ENCODE data around the gene DMAC2L. TPM values are rescaled to one million over a fixed set of nuclear protein-coding genes. Genes with fewer than 3 reads are reported as not detected.
"Not testable (repeated sequence)": the region's sequence is repeated elsewhere in the genome, so short reads cannot be mapped to it uniquely, and the experiment has no call there.

Gene DMAC2L
- total RNA-seq, 1 donor from 2014 or later: 15.4 TPM

DNA sequence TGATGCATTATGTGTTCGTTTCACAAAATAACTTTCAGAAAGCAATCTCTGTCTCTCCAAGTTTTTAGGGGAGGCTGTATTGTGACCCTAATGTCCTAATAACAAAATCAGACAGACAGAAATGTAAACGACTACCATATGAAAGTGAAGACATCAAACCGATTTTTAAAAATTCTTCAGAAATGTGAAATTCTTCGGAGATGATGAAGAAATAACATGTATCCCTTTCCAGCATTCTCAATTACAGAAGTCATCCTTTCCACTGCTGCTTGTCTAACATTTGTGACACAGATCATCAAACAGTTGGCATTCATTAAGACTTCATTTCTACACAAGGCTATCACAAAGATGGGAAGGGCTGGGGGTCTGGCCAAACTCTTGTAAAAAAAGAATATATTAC lies 41.0 kb downstream of the DMAC2L start:
- intact Hi-C loops (cut with micrococcal nuclease): no loop called here

DNA sequence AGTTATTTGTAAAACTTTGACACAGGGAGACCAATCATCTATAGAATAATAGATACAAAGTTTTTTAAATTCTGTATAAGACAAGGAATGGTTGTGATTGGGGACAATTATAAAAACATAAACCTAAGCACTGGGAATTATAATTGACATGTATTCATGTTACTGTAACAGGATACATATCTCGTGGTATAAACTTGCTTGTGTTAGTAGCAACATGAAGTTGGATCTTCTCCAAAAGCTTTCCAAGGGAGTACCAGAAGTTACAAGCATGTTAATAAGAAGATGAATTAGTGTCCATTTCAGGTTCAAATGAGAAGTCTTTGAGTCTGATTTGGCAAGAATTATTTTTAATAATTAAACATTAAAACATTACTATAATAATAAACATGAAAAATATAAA lies 42.4 kb downstream of the DMAC2L start:
- intact Hi-C loops (cut with micrococcal nuclease): no loop called here

DNA sequence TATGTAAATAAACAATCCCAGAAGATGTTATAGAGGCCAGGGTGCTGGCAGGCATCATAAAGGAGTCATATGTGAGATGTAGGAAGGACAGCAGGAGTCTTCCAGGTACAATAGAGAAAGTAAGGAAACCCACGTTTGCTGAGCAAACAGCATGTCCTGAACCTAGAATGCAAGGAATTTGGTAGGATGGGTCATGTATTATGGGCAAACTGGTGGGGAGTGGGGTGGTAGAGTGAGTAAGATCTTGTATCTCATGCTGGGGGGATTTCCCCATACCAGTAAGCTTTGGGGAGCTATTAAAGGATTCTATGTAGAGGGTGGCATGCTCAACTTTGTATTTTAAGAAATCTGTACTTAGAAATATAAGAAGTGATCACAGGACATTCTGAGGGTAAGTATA lies 43.6 kb downstream of the DMAC2L start:
- intact Hi-C loops (cut with micrococcal nuclease): no loop called here

DNA sequence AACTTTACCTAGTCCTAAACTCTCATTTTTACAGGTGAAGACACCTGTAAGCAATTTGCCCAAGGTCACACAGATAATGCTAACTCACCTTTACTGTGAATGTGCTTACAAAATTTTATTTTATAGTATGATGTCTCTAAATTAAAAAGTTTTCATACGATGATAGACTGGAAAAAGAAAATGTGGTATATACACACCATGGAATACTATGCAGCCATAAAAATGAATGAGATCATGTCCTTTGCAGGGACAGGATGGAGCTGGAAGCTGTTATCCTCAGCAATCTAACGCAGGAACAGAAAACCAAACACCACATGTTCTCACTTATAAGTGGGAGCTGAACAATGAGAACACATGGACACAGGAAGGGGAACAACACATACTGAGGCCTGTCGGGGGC lies 44.2 kb downstream of the DMAC2L start:
- intact Hi-C loops (cut with micrococcal nuclease): not testable (repeated sequence)

DNA sequence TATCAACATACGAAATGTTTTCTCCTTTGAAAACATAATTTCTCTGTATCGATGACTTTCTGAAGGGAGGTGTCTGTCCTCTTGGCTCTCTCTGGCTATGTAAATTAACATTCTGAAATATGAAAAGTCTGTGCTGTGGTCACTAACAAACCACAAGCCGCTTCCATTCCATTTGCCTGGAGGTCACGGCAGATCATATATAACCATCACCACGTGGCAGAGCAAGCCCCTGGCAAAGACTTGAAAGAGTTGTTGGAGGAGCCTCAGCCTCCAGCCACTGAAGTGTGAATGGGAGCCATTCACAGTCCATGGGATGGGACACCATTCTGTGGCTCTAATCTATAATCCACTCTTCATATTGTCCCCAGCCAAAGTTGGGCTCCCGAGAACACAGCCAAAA lies 45.0 kb downstream of the DMAC2L start:
- intact Hi-C loops (cut with micrococcal nuclease): no loop called here

DNA sequence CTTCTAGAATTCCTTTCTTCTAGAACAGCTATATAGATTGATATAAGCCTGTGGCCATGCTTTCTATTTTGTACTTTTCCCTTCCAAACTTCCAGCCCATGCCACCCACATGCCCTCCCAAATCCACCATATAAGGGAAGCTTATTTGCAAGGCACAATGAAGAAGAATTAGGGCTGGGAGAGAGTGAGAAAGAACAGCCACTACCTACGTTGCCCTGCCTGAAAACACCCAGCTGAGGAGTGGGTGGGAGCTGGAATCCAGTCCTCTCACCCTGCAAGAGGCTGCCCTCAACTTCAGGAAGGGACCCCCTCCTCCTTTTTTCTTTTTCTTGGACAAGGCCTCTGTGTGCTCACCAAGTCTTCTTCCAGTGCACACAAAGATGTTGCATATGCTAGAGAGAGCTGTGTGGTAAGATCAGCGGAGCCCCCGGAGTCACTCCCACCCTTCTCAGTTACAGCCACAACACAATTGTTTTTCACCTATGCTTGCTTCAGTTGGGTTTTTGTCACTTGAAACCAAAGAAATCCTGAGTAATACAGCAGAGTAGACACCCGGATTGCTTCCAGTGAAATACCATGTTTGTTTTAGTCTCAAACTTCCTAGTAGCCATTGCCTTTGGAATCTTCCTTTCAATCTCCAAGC lies 45.8 kb downstream of the DMAC2L start:
- intact Hi-C loops (cut with micrococcal nuclease): no loop called here

DNA sequence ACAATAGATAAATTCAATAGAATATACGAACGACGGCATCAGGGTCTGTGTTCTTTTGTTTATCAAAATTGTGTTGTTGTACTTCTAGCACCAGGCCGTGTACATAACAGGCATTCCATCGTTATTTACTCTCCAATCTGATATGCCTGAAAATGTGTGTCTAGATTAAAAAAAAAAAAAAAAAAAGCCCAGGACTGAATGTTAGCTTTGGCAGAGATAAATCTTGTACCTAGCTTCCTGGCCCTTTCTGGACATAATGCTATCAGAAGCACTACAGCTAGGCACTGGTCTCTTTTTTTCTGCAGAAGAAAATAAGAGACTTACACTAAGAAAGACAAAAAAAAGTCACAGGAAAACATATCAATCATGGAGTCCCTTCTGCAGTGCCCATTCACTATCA lies 47.5 kb downstream of the DMAC2L start:
- intact Hi-C loops (cut with micrococcal nuclease): loop anchor here (5.0 kb wide), 1 partner anchor 173 kb away; the partner anchor contains the start of gene MAP4K5

DNA sequence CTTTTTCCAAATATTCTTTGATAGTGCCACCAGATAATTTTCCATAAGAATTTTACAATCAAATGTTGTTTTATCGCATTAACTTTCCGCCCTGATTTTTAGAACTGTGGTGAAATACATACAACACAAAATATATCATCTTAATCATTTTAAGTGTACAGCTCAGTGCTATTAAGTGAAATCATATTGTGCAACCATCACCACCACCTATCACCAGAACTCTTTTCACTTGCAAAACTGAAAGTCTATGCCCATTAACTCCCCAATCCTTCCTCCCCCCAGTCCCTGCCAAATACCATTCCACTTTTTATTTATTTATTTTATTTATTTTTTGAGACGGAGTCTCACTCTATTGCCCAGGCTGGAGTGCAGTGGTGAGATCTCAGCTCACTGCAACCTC lies 48.0 kb downstream of the DMAC2L start:
- intact Hi-C loops (cut with micrococcal nuclease): loop anchor here (5.0 kb wide), 1 partner anchor 172 kb away; the partner anchor contains the start of gene MAP4K5

DNA sequence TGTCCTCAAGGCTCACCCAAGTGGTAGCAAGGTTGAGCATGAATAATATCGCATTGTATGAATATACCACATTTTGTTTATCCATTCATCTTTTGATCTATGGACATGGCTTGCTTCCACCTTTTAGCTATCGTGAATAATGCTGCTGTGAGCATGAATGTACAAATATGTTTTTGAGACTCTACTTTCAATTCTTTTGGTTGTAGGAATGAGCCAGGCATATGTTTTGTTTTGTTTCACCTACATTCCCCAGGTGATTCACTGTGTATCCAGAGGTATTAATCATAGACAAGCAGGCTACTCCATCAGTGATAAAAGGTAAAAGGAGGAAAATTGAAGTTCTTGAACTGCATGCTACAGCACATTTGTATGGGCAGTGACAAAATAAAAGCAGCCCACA lies 48.7 kb downstream of the DMAC2L start:
- intact Hi-C loops (cut with micrococcal nuclease): loop anchor here (5.0 kb wide), 1 partner anchor 171 kb away; the partner anchor contains the start of gene MAP4K5

DNA sequence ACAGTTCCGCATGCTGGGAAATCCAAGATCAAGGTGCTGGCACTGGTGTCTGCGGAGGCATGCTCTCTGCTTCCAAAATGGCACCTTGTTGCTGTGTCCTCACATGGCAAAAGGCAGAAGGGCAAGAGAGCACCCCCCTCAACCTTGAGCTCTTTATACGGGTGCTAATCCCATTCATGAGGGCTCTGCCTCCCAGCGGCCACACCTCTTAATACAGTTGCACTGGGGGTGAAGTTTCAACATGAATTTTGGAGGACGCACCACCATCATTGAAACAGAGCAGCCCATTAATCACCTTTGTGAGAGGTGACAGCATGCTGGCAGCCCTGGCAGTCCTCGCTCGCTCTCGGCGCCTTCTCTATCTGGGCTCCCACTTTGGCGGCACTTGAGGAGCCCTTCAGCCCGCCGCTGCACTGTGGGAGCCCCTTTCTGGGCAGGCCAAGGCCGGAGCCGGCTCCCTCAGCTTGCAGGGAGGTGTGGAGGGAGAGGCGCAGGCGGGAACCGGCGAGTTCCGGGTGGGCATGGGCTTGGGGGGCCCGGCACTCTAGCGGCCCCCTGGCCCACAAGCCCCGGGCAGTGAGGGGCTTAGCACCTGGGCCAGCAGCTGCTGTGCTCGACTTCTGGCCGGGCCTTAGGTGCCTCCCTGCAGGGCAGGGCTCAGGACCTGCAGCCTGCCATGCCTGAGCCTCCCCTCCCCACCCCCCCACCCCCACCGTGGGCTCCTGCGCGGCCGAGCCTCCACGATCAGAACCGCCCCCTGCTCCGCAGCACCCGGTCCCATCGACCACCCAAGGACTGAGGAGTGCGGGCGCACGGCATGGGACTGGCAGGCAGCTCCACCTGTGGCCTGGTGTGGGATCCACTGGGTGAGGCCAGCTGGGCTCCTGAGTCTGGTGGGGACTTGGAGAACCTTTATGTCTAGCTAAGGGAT lies 49.6 kb downstream of the DMAC2L start:
- intact Hi-C loops (cut with micrococcal nuclease): loop anchor here (2.0 to 5.0 kb wide), 2 partner anchors 35 to 171 kb away; partner anchors contain the start of genes CDKL1 and MAP4K5

DNA sequence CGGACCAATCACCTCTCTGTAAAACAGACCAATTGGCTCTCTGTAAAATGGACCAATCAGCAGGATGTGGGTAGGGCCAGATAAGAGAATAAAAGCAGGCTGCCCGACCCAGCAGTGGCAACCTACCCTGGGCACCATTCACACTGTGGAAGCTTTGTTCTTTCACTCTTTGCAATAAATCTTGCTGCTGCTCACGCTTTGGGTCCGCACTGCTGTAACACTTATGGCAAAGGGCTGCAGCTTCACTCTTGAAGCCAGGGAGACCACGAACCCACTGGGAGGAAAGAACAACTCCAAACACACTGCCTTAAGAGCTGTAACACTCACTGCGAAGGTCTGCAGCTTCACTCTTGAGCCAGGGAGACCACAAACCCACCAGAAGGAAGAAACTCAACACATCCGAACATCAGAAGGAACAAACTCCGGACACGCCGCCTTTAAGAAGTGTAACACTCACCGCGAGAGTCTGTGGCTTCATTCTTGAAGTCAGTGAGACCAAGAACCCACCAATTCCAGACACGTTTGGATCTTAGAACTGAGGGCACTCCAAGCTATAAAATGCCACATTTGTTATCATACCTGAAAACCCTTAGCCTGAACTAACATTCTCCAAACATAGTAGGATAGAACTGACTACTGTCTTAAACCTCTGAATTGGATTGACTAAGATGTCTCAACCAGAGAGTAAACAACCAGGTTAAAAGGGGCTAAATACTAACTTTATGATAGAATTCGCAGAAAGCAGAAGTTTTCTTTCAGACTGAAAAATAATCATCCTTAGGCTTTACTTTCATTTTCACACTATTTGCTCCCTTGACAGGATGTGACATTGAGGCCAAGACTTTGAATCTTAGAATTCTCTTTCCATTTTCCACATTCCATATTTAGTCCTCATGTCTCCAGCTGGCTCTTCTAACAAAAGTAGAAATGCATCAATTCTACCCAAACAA lies 50.9 kb downstream of the DMAC2L start:
- intact Hi-C loops (cut with micrococcal nuclease): loop anchor here (1.0 to 5.0 kb wide), 5 partner anchors 34 to 169 kb away; partner anchors contain the start of genes CDKL1, DMAC2L, L2HGDH and MAP4K5

DNA sequence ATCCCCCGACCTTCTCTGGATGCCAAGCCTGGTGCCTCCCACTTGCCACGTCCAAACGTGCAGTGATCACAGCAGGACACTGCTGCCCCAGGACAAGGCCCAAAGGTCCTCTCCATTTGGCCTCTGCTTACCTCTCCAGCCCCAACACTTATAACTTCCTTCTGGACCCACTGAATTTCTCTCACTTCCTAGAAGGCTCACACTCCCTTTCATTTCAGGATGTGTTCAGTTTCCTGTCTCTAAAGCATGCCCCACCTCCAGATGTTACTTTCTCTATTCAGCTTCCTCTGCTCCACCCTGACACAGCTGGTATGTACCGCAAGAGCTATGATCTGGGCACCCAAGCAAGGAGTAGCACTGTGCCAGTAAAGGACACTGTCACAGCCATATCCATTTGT lies 51.6 kb downstream of the DMAC2L start:
- intact Hi-C loops (cut with micrococcal nuclease): loop anchor here (1.0 to 5.0 kb wide), 5 partner anchors 33 to 169 kb away; partner anchors contain the start of genes CDKL1, DMAC2L, L2HGDH and MAP4K5

DNA sequence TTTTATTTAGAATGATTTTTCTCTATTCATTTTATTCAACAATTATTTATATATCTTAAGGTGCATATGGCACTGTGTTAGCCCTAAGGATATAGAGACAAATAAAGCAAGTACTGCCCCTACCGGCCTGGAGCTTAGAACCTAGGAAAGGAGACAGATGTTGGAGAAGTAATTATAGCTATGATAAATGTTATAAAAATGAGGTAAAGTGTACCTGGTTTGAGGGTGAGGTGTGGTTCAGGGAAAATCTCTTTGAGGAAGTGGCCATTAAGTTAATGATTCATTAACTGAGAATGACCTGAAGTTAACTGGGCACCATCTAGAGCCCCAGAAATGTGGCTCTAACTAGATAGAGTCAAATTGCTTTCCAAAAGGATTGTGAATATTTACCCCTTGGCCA lies 52.7 kb downstream of the DMAC2L start:
- intact Hi-C loops (cut with micrococcal nuclease): loop anchor here (5.0 kb wide), 1 partner anchor 168 kb away; the partner anchor contains the start of gene MAP4K5

DNA sequence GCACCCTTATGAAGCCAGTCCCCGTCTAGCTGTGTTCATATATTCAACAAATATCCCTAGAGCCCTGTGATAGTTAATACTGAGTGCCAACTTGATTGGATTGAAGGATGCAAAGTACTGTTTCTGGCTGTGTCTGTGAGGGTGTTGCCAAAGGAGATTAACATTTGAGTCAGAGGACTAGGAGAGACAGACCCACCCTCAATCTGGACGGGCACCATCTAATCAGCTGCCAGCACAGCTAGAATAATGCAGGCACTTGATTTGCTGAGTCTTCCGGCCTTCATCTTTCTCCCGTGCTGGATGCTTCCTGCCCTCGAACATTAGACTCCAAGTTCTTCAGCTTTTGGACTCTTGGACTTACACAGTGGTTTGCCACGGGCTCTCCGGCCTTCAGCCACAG lies 53.4 kb downstream of the DMAC2L start:
- intact Hi-C loops (cut with micrococcal nuclease): not testable (repeated sequence)

DNA sequence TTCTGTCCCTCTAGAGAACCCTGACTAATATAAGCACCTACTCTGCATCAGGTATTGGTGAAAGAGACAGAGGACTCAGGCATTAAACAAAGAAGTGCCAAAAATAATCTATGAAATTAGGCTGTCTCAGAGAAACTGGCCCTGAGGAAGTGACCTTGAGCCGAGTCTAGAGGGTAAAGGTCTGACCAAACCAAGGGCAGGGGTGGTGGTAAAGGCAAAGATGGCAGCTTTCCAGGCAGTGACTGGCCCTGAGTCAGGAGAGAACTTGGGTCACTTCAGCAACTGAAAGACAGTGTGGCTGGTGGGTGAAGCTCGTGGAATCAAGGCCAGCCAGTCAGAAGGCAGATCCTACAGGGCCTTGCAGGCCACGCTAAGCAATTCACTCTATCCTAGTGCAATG lies 54.0 kb downstream of the DMAC2L start:
- intact Hi-C loops (cut with micrococcal nuclease): no loop called here

DNA sequence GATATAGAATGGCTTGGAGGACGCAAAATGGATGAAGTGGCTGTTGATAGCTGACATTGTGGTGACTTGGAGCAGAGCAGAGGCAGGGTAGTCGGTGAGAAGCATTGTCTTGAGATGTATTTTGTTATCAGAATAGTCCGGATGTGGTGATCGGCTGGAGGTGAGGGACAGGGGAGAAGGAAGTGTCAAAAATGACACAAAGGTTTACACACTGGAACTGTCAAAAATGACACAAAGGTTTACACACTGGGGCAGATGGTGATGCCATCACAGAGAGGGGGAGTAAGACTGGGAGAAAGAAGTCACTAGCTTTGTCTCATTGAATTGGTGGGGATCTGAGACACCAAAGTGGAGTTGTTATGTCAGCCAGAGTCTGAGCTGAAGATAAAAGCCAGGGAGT lies 54.5 kb downstream of the DMAC2L start:
- intact Hi-C loops (cut with micrococcal nuclease): no loop called here

DNA sequence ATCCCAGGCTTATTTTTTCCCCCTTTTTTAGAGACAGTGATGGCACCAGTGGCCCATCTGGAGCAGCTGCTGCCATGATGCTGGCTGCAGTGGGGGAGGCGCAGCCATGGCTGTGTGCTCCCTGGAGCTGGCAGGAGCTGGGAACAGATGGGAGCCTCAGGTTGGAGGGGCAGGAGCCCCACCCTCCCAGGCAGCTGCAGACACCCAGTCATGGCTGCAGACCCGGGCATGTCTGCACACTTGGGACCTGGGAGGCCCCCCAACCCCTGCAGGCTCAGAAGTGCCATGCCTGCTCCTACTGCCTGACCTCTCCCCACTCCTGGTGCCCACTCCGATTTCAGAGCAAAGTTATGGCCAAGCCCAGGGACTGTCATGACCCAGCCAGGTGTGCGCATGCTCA lies 59.4 kb downstream of the DMAC2L start:
- intact Hi-C loops (cut with micrococcal nuclease): no loop called here

DNA sequence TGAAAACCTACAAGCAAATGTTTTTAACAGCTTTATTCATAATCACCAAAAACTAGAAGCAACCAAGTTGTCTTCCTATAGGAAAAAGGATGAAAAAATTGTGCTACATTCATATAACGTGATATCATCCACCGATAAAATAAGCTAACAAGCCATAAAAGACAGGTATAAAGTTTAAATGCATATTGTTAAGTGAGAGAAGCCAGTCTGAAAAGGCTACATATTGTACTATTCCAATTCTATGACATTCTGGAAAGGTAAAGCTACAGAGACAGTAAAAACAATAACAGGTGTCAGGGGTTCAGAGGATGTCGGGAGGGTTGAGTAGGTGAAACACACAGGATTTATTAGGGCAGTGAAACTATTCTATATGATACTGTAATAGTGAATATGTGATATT lies 61.8 kb downstream of the DMAC2L start:
- intact Hi-C loops (cut with micrococcal nuclease): no loop called here

DNA sequence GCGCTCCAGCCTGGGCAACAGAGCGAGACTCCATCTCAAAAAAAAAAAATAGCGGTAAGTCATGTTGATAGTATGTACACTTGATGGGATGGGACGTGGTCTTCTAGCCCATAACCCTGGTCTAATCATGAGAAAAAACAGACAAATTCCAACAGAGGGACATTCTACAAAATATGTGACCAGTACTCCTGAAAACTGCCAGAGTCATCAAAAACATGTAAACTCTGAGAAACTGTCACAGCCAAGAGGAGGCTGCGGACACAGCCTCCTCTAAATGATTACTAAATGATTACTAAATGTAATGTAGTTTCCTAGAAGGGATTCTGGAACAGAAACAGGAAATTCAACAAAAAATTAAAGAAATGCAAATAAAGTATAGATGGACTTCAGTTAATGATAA lies 63.6 kb downstream of the DMAC2L start:
- intact Hi-C loops (cut with micrococcal nuclease): no loop called here

All from T-helper 2 cell treated with Interferon-gamma antibody and Interleukin-4, amounts not matched to agents 100 ng/mL and 5 ng/mL, for 36 hours (primary cell).